ENCODE data around the gene SCMH1.
"Not testable (repeated sequence)": the region's sequence is repeated elsewhere in the genome, so short reads cannot be mapped to it uniquely, and the experiment has no call there.

Gene SCMH1

DNA sequence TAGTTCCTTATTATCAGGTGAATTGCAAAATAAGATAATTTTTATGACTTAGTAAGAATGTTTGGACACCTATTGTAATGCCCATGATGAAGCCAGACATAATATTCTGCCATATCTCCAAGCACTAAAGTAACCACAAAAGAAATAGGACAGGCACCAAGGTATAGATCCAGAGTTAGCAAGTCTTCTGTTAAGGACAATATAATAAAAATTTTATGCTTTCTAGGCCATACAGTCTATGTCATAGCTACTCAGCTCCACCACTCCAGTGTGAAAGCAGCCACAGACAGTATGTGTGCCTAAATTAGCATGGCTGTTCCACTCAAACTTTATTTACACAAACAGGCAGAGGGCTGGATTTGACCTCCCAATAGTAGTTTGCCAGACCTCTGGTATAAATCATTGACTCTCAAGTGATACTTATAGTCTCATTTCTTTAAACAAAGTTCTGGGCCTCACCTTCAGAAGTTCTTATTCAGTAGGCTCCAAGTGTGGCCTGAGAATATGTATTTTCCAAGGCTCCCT is 88.3 kb downstream of the SCMH1 start:
- no peak for DNase-seq

DNA sequence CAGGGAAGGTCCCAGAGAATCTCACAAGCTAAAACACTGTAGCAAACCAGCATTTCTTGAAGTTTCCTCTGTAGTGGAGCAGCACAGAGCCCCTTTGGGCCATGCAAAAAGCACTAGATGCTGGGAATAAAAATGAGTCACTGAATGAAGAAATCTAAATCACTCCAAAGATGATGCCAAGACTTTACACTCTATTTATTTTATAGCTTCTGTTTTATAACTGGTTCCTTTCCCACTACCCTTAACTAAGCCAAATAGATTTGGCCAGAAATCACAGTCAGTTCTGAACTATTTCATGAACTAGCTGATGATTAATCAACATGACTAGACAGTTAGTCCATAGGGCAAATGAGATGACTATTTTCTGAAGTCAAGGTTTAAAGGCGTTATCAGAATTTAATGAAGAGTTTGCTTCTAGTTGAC is 89.5 kb downstream of the SCMH1 start:
- DNase-seq: no peak

DNA sequence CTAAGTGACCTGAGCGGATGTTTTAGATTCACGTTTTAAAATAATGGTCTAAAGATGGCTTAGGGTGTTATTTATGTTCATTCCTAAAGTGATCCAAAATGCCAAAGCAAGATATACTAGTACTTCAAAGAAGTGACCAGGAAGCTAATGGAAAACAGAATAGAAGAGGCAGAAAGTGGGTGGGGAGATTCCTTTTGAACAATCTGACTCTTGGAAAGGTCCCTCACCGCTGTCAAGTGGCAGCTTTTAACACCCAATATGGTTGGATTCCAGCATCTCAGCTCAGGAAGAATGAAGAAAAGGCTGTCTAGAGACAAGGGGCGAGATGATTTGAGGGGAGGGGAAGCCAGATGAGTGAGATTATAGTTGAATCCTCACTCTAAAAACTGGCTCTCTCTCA is 90.3 kb downstream of the SCMH1 start:
- DNase-seq: no peak

DNA sequence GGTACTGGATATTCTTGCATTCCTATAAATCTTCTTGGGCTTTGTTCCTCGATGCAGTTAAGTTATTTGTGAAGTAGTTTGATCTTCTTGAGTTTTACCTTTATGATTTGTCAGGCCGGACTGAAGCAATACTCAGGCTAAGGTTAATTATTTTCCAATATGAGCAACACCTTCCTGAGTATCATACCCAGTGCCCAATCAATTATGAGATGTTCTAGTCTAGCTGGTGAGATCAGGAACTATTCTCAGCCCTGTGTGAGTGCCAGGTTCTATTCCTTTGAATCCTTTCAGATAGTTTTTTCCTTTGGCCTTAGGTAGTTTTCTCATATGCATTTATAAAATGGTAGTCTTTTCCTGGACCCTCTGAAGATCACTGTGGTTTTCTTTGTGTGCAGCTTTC is 92.5 kb downstream of the SCMH1 start:
- no peak for DNase-seq

DNA sequence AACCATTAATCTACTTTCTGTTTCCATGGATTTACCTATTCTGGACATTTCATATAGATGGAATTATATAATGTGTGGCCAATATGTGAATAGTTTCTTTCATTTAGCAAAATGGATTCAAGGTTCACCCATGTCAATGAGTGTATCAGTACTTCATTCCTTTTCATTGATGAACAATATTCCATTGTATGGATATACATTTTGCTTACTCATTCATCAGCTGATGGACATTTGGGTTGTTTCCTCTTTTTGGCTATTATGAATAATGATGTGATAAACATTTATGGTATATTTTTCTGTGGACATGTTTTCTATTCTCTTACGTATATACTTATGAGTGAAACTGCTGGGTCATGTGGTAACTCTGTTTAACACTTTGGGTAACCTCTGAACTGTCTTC is 97.8 kb downstream of the SCMH1 start:
- no peak for DNase-seq

DNA sequence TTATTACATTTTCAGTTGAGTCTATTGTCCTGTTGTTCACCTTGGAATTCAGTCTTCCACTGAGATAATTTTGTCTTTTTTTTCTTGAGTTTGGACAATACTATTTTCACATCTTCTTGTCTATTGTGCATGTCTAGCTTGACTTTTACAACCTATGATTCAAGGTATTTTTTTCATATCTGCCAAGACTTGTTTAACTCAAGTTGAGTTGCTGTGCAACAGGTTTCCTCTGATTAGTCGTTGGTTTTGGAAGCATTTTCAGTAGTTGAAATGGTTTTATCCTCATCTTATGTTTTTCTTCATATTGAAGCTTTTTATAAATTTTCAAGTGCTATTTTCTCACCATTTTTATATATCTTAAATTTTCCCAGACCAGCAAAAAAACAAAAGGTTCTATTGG is 103.6 kb downstream of the SCMH1 start:
- DNase-seq: no peak

DNA sequence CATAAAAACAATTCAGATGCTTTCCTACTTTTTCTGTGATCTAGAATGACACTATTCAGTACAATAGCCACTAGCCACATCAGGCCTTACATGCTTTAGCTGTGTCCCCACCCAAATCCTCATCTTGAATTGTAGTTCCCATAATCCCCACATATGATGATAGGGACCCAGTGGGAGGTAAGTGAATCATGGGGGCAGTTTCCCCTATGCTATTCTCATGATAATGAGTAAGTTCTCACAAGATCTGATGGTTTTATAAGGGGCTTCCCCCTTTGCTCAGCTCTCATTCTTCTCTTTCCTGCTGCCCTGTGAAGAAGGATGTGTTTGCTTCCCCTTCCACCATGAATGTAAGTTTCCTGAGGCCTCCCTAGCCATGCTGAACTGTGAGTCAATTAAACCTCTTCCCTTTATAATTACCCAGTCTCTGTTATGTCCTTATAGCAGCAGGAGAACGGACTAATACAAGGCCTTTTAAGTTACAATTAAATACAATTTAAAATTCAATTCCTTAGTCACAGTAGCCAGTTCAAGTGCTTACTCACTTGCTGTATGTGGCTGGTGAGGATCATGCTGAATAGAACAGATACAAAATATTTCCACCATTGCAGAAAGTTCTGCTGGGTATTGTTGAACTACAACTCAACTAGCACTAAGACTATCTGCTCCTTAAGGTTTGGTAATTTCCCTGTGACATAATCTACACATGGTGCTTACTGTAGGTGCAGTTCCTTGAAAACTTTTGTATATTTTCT is 106.7 kb downstream of the SCMH1 start:
- no peak for DNase-seq

DNA sequence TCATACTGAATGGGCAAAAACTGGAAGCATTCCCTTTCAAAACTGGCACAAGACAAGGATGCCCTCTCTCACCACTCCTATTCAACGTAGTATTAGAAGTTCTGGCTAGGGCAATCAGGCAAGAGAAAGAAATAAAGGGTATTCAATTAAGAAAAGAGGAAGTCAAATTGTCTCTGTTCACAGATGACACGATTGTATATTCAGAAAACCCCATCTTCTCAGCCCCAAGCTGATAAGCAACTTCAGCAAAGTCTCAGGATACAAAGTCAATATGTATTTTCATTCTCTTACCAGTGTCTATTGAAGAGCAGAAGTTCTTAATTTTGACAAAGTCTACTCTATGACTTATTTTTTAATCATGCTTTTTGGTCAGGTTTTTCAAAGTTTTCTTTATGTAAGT is 107.8 kb downstream of the SCMH1 start:
- not testable (repeated sequence) for DNase-seq

DNA sequence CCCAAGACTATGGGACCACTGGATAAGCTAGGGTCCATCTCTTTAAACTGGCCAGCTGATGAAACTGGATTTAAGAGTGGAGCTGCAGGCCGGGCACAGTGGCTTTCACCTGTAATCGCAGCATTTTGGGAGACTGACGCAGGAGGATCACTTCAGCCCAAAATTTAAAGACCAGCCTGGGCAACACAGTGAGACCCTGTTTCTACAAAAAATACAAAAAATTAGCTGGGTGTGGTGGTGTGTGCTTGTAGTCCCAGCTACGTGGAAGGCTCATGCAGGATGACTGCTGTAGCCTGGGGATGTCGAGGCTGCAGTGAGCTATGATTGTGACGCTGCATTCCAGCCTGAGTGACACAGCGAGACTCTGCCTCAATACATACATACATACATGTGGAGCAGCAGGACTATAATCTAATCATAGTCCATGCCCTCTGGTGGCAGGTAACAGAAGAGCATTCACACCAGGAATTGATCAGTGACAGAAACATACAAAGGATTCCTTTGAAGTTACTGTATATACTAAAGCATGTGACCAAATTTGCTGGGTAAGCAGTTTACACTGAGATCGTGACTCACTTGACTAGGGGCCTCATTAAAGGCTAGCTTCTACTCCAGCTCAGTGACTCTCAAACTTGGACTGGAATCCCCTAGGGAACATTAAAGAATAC is 119.1 kb downstream of the SCMH1 start:
- DNase-seq: no peak

DNA sequence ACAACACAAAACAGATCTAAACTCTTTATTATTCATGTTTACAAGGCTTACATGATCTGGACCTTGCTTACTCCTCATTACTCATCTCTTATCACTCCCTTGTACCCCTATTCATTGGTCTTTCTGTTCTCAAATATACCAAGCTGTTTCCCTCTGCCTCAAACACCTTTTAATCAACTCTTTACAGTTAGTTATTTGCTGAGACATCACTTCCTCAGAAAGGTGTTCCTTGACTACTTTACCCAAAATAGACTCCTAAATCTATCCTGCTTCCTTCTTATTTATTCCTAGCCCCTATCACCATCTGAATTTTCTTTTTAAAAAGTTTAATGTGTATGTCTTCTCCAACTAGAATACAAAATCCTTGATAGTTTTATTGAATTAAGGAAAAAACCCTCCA is 120.0 kb downstream of the SCMH1 start:
- DNase-seq: no peak

DNA sequence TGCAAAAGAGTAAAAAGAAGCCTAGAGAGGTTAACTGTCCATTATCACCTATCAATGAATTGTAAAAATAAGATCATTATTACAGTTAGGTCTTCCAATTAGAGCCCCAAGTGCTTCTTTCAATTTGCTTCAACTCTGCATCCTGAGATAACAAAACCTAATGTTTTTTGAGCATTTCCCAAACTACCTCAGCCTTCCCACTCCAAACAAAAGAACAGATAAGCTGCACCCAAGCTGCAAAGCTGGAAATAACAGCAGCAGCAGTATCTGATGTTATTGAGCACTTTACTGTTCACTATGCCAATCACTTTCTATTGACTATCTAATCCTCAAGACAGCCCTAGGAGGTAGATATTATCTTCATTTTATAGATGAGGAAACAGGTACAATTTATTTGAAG is 123.5 kb downstream of the SCMH1 start:
- DNase-seq: no peak

DNA sequence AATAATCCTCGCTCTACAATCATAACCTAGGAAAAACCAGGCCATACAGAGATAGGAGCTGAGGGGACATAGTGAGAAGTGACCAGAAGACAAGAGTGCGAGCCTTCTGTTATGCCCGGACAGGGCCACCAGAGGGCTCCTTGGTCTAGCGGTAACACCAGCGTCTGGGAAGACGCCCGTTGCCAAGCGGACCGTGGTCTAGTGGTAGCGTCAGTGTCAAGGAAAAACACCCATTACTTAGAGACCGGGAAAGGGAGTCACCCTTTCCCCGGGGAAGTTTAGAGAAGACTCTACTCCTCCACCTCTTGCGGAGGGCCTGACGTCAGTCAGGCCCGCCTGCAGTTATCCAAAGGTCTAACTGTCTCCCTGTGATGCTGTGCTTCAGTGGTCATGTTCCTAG is 124.9 kb downstream of the SCMH1 start:
- DNase-seq: not testable (repeated sequence)

DNA sequence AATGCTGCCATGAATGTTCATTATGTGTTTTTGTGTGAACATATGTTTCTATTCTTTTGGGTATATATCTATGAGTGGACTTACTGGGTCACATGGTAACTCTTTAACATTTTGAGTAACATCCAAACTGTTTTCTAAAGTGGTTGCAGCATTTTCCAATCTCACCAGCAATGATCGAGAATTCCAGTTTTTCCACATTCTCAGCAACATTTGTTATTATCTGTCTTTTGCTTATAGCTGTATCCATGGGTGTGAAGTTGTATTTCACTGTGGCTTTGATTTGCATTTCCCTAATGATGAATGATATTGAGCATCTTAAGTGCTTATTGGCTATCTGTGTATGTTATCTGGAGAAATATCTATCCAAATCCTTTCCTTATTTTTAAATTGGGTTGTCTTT is 131.4 kb downstream of the SCMH1 start:
- no peak for DNase-seq

DNA sequence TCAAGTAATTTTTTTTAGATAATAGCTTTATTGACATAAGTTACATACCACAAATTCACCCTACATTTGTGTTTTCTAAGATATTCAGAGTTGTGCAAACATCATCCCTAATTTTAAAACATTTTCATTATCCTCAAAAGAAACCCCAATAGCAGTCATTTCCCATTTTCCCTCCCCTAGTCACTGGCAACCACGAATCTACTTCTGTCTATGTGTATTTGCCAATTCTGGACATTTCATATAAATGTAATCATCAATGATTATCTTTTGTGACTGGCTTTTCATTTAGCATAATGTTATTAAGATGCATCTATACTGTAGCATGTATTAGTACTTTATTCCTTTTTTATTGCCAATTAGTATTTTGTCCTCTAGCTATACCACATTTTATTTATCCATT is 131.8 kb downstream of the SCMH1 start:
- DNase-seq: no peak

DNA sequence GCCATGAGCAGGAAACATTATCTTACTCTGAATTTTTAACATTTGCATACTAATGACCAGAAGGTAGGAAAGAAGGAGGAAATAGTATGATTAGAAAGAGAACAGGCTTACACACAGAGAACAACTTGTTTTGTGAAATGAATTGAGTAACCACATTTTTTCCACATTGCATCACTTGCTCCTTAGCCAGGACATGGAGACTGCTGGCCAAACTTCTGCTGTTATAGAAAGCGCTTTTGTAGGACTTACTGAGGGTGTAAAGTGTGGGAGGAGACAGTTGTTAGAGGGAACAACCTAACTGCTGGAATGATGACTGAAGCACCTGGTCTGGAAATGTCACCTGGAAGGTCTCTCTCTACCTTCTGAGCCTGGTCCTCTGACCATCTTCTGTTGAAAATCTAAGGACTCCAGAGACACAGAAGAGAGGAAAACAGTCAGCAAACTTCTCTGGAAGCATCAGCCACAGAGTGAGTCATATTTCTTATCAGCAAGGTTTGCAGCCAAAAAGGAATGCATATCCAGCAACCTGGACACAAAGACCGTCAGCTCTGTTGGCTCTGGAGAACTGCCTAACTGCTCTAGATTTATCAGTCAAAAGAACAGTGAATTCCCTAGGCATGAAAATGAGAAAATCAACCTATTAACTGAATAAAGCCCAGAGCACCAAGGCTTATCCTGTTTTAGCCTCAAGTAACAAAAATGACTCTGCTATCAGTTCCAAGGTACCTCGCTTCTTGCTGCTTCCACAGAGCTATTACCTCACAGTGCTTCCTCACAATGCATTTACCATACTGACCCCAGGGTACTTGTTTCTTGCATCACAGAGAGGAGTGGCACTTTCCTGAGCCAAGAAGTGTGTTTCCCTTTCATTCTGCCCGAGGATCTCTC is 132.6 kb downstream of the SCMH1 start:
- DNase-seq: peak; percentile 5

DNA sequence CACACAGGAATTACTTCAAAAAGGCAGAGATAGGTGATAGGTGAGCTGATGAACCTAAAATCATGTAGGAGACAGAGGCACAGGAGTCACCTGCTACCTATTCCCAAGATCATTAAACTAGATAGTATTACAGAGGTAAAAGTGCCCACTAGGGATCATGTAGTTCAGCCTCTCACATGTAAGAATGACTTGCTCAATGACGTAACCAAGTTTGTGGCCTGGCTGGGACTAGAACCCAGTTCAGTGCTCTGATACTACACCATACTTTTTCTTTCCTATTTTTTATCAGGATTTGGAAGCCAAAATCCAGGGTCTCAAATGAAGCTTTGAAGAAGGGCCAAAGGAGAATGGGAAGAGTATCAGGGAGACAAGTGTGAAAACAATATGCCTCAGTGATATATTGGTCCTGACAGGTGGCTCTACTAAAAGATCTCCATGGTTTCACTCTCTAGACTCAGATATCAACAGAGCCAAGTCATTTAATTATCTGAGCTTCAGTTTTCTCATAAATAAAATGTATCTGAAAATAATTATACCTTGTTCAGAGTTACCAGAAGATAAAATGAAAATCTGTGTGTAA is 133.3 kb downstream of the SCMH1 start:
- DNase-seq: no peak

DNA sequence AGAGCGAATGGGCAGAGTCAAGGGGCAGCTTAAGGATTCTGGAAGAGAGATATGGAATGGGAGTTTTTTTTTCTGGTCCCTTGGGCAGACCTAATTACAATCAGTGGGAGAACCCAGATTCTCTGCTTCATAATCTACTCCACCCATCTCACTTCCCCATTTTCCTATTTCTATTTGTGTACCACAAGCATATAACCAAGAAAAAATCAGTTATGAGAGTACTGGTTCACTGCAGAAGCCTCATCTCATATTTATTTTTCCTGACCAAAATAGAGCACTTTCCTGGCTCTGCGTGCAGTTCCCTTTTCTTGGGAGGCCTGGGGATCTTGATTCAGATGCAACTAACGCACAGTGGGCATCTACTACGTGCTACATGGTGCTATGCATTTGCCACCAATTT is 138.3 kb downstream of the SCMH1 start:
- no peak for DNase-seq

DNA sequence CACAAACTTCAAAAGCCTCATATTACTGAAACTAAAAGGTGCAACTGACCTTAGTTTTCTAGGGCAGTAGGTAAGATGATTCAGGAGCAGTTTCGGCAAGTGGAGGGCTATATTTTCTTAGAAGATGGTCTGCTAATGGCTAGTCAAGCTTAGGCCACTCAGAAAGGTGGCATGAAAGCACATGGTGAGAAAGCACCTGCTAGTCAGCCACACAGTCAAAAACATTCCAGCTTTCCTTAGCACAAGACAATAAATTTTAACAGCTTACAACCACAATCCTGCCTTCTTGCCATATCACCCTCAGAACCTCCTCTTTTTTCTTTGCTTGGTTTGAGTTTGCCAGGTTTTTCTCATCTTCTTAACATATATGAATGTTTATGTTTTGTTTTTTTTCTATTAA is 139.5 kb downstream of the SCMH1 start:
- no peak for DNase-seq

DNA sequence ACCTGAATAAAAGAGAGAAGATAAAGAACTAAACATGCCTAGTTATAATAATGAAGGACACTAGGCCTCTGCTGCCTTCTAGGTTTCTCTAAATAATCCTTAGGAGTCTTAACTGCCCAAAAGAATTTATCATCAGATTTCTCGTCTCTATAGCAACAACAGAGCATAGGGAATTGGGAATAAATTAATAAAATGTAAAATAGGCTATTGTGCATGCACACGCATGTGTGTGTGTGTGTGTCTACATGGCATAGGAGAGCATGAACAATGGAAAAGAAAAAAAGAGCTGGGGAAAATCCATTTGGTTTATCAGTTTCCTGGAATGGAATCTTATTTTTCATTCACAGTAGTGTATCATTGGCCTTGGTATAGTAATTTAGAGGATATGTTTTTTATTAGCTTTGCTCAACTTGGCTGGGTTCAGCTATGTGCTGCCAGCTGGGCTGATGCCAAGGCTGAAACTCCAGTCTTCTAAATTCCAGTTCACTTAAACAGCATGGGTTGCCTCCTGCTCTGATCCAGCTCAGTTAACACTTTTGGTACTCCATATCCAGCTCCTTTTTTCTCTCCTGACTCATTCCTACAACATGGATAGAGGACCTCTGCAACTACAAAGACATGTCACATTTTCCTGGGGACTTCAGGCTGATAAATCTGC is 140.0 kb downstream of the SCMH1 start:
- no peak for DNase-seq

DNA sequence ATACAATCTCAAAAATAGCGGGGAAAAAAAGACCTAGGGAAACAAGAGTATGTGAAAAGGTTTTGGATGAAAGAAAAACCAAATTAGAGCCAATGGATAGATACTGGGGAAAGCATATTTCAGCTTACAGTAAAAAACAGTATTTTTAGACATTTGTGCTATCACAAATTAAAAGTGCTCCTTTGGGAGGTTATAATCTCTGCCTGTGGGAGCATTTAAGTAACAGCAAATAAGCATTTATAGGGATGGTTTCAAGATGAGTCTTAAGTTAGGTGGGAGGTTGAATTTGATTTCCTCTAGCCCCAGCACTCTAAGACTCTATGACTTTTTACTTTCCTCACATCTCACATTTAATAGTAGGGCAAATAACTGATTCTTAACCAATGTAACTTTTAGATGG is 141.0 kb downstream of the SCMH1 start:
- DNase-seq: no peak

DNA sequence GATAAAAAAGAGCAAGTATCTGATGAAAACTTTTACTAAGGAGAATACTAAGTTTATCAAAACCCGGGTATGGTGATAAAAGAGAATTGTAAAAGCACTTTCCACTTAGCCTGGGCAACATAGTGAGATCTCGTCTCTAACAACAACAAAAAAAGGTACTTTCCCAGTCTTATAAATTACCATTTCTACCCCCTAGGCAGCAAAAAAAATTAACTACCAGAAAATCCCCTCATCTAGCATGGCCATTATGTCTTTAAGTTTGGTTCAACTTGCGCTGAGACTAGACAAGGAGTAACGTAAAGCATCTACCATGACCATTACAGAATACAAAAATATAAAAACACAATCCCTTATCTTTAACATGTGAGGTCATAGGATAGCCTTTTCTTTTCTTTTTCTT is 141.9 kb downstream of the SCMH1 start:
- no peak for DNase-seq
